DMS53 treated with DMSO at 0.1 percent for 48 hours (cell line): ENCODE results near the gene ALG10B.

ENCODE experiments used
- DNase-seq: peaks from one replicate; lab custom pipeline; 2025; ENCODE audit not compliant: unreplicated experiment; lab: John Stamatoyannopoulos, UW

Gene ALG10B

GRCh38 chr12:38373784-38374183, 57.2 kb downstream of the ALG10B start:
- no peak for DNase-seq

- no peak for DNase-seq
These were observed 58.2 kb downstream of the ALG10B start for GRCh38 chr12:38374751-38375150.
